Liver (tissue), 9 donors: ENCODE results near the gene TPRG1L. TPM values are rescaled to one million over a fixed set of nuclear protein-coding genes. Genes with fewer than 3 reads are reported as not detected.

ENCODE experiments used
- DNase-seq: peaks from one replicate; pipeline ENCODE4 v3.0.0-alpha.2; 2017; ENCODE audit warnings: low spot score
- H3K27ac ChIP-seq, 2 donors: one replicate each; pipeline ENCODE4 v1.7.0; 2013; ENCODE audit warnings: inconsistent platforms in 2 of 2, low read length in 2 of 2, control low read depth in 1 of 2, low read depth in 1 of 2, mild to moderate bottlenecking in 1 of 2
- H3K27me3 ChIP-seq, 4 donors: one replicate each; pipeline versions ENCODE4 v1.6.1 to v1.7.0; 2013; ENCODE audit warnings: low read length in 3 of 4, inconsistent platforms in 1 of 4, mild to moderate bottlenecking in 1 of 4, moderate library complexity in 1 of 4; ENCODE audit not compliant: control insufficient read depth in 4 of 4, insufficient read depth in 4 of 4
- H3K36me3 ChIP-seq, 4 donors: one replicate each; pipeline versions ENCODE4 v1.6.1 to v1.7.0; 2013; ENCODE audit warnings: low read length in 3 of 4, mild to moderate bottlenecking in 3 of 4, low read depth in 1 of 4, moderate library complexity in 1 of 4; ENCODE audit not compliant: control insufficient read depth in 4 of 4, insufficient read depth in 3 of 4
- H3K4me1 ChIP-seq, 4 donors: one replicate each; pipeline versions ENCODE4 v1.6.1 to v1.7.0; 2013; ENCODE audit warnings: low read length in 3 of 4, mild to moderate bottlenecking in 3 of 4, moderate library complexity in 1 of 4; ENCODE audit not compliant: control insufficient read depth in 4 of 4, insufficient read depth in 4 of 4
- H3K4me3 ChIP-seq, 3 donors: one replicate each; pipeline versions ENCODE4 v1.6.1 to v1.7.0; 2013; ENCODE audit warnings: low read length in 3 of 3, control low read depth in 1 of 3, low read depth in 1 of 3, mild to moderate bottlenecking in 1 of 3
- H3K9ac ChIP-seq, 2 donors: one replicate each; pipeline ENCODE4 v1.7.0; 2013; ENCODE audit warnings: low read length in 2 of 2, mild to moderate bottlenecking in 2 of 2, moderate library complexity in 2 of 2, control low read depth in 1 of 2, low read depth in 1 of 2
- H3K9me3 ChIP-seq, 4 donors: one replicate each; pipeline versions ENCODE4 v1.6.1 to v1.7.0; 2013; ENCODE audit warnings: low read length in 3 of 4; ENCODE audit not compliant: control insufficient read depth in 4 of 4
- ATF3 ChIP-seq: IDR thresholded peaks from 2 replicates; pipeline ENCODE4 v1.6.1; 2016; ENCODE audit warnings: antibody characterized with exemption
- CTCF ChIP-seq: fragments of 150-350 bp; IDR thresholded peaks from 2 replicates; pipeline ENCODE4 v1.5.1; 2017; ENCODE audit warnings: improper control_type of control experiment, low read depth, low read length; ENCODE audit not compliant: missing input control
- EGR1 ChIP-seq, 2 donors: IDR thresholded peaks; 2 replicates each; pipeline ENCODE4 v1.6.1; 2016 to 2018; ENCODE audit warnings: antibody characterized with exemption in 2 of 2, low read depth in 2 of 2
- FOXA1 ChIP-seq: IDR thresholded peaks from 2 replicates; pipeline ENCODE4 v1.6.1; 2016; ENCODE audit warnings: antibody characterized with exemption
- FOXA2 ChIP-seq: IDR thresholded peaks from 2 replicates; pipeline ENCODE4 v1.6.1; 2016; ENCODE audit warnings: antibody characterized with exemption
- GABPA ChIP-seq, 2 donors: IDR thresholded peaks in 1 of 2; conservative IDR thresholded peaks in 1 of 2; 2 replicates each; pipeline ENCODE4 v1.6.1; 2016; ENCODE audit warnings: antibody characterized with exemption in 2 of 2, mild to moderate bottlenecking in 1 of 2, moderate library complexity in 1 of 2
- HNF4A ChIP-seq, 2 donors: conservative IDR thresholded peaks; 2 replicates each; pipeline ENCODE4 v1.6.1; 2016; ENCODE audit warnings: antibody characterized with exemption in 2 of 2, mild to moderate bottlenecking in 2 of 2
- HNF4G ChIP-seq: IDR thresholded peaks from 2 replicates; pipeline ENCODE4 v1.6.1; 2016; ENCODE audit warnings: antibody characterized with exemption
- JUND ChIP-seq, 2 donors: IDR thresholded peaks; 2 replicates each; pipeline ENCODE4 v1.6.1; 2016; ENCODE audit warnings: antibody characterized with exemption in 2 of 2
- MAX ChIP-seq: IDR thresholded peaks from 2 replicates; pipeline ENCODE4 v1.6.1; 2016; ENCODE audit warnings: antibody characterized with exemption
- NR2F2 ChIP-seq: IDR thresholded peaks from 2 replicates; pipeline ENCODE4 v1.6.1; 2016; ENCODE audit warnings: antibody characterized with exemption
- RAD21 ChIP-seq, 2 donors: IDR thresholded peaks; 2 replicates each; pipeline ENCODE4 v1.6.1; 2016; ENCODE audit warnings: antibody characterized with exemption in 2 of 2, mild to moderate bottlenecking in 2 of 2
- REST ChIP-seq: IDR thresholded peaks from 2 replicates; pipeline ENCODE4 v1.6.1; 2016; ENCODE audit warnings: antibody characterized with exemption, mild to moderate bottlenecking
- RXRA ChIP-seq, 2 donors: IDR thresholded peaks; 2 replicates each; pipeline ENCODE4 v1.6.1; 2017 to 2018; ENCODE audit warnings: antibody characterized with exemption in 2 of 2, mild to moderate bottlenecking in 1 of 2
- SP1 ChIP-seq: IDR thresholded peaks from 2 replicates; pipeline ENCODE4 v1.6.1; 2018; ENCODE audit warnings: antibody characterized with exemption, mild to moderate bottlenecking
- TAF1 ChIP-seq: conservative IDR thresholded peaks from 2 replicates; pipeline ENCODE4 v1.6.1; 2016; ENCODE audit warnings: antibody characterized with exemption, mild to moderate bottlenecking
- YY1 ChIP-seq: IDR thresholded peaks from 2 replicates; pipeline ENCODE4 v1.6.1; 2016; ENCODE audit warnings: antibody characterized with exemption, mild to moderate bottlenecking
- ZBTB33 ChIP-seq: IDR thresholded peaks from 2 replicates; pipeline ENCODE4 v1.6.1; 2016; ENCODE audit warnings: antibody characterized with exemption
- WGBS: extraction: QIAGEN DNeasy Blood & Tissue Kit; methylation state at CpG from one replicate; pipeline ENCODE4 v1.1.7; 2013; 5-methylcytosine and 5-hydroxymethylcytosine counted together
- polyA plus RNA-seq, 2 donors: library from polyadenylated mRNA; stranded (reverse) in 1 of 2; unstranded in 1 of 2; fragments of 200-250 nt in 1 of 2; fragments of >200 nt in 1 of 2; fragmentation: Nextera tagmentation in 1 of 2; extraction: Ambion mirVana in 1 of 2; gene quantifications; one replicate each; pipeline versions ENCODE4 v1.2.1 to v1.2.3, GENCODE V29; 2013 to 2015
- total RNA-seq, 2 donors: library from RNA; depleted of rRNA; stranded (reverse); fragments of >200 nt; gene quantifications; one replicate each; pipeline ENCODE4 v1.2.3, GENCODE V29; 2014
- donor health status: healthy.
- donor health status: healthy.
- donor health status: healthy.
- donor health status: healthy.
- donor health status: healthy.

TPRG1L gene
- total and polyA plus RNA-seq, 4 donors, result 29.3 to 51.0 (median 43.9) TPM

GRCh38 chr1:3657096-3657475 is 32.3 kb downstream of the TPRG1L start:
- Histone ChIP-seq H3K4me3 (no peak overlapping the region), H3K9me3 (no peaks in the 10 kb centered on the region), H3K9ac (no peak overlapping the region), H3K27ac (no peak overlapping the region), H3K27me3 (peaks cover 0 to 4% (median 1%) of the 10 kb centered on the region in 4 donors), H3K36me3 (no peaks in the 10 kb centered on the region), H3K4me1 (peaks cover 5 to 10% (median 7%) of the 10 kb centered on the region in 4 donors)
- TF ChIP-seq SP1 (no peak), REST (no peak), FOXA1 (no peak), MAX (no peak), HNF4G (no peak), RAD21 (IDR thresholded peaks at IDR 0.05) (no peak), ATF3 (no peak), HNF4A (conservative IDR thresholded peaks at IDR 0.05) (no peak), EGR1 (IDR thresholded peaks at IDR 0.05; ENCODE audit: low read depth in 2 of 2) (no peak), FOXA2 (no peak), JUND (IDR thresholded peaks at IDR 0.05) (no peak), RXRA (IDR thresholded peaks at IDR 0.05) (no peak)
- WGBS, result 78% methylated on average over 6 of the region's 6 CpGs
- DNase-seq, result no peak

GRCh38 chr1:3657578-3658230 is 32.9 kb downstream of the TPRG1L start:
- peaks cover 1 to 4% (median 3%) of the 10 kb centered on the region in 4 donors for H3K4me1 ChIP-seq
- peaks cover 0 to 2% (median 0%) of the 10 kb centered on the region in 4 donors for H3K27me3 ChIP-seq
- no peaks in the 10 kb centered on the region for H3K9me3 ChIP-seq
- no peak overlapping the region for H3K9ac ChIP-seq
- 86% methylated on average over 26 of the region's 26 CpGs for WGBS
- no peaks in the 10 kb centered on the region for H3K36me3 ChIP-seq
- DNase-seq, result no peak
- no peak overlapping the region for H3K4me3 ChIP-seq
- TF ChIP-seq HNF4A (conservative IDR thresholded peaks at IDR 0.05) (no peak), RXRA (IDR thresholded peaks at IDR 0.05) (no peak), FOXA1 (no peak), YY1 (no peak), RAD21 (IDR thresholded peaks at IDR 0.05) (no peak), TAF1 (no peak), GABPA (IDR thresholded peaks at IDR 0.05 in 1 of 2, conservative IDR thresholded peaks at IDR 0.05 in 1 of 2) (no peak), CTCF (no peak), NR2F2 (no peak), JUND (IDR thresholded peaks at IDR 0.05) (no peak), ATF3 (no peak), HNF4G (no peak), REST (no peak), SP1 (no peak), ZBTB33 (no peak), MAX (no peak), FOXA2 (no peak), EGR1 (IDR thresholded peaks at IDR 0.05; ENCODE audit: low read depth in 2 of 2) (no peak)
- no peak overlapping the region for H3K27ac ChIP-seq
